ENCODE results near the gene MYOM3.
A peak's percentile ranks its signal among the peaks of the same experiment; 100 is the strongest.
"Not testable (repeated sequence)": the region's sequence is repeated elsewhere in the genome, so short reads cannot be mapped to it uniquely, and the experiment has no call there.

Gene MYOM3

GRCh38 chr1:24018611-24019580 lies 93.0 kb downstream of the MYOM3 start:
- TF ChIP-seq CTCF (IDR thresholded peaks at IDR 0.05) (no peak), ZFX (IDR thresholded peaks at IDR 0.05; ENCODE audit: borderline replicate concordance) (no peak)
- H3K27ac ChIP-seq: peak overlapping the region; percentile 96

- peak overlapping the region; percentile 40 for H3K27ac ChIP-seq
- no peak for TF ChIP-seq CTCF (IDR thresholded peaks at IDR 0.05)
- no peak for TF ChIP-seq ZFX (IDR thresholded peaks at IDR 0.05; ENCODE audit: borderline replicate concordance)
These were observed 96.4 kb downstream of the MYOM3 start for GRCh38 chr1:24015221-24016210.

- not testable (repeated sequence) for H3K27ac ChIP-seq
These were observed 99.1 kb downstream of the MYOM3 start for GRCh38 chr1:24012878-24013277.

- TF ChIP-seq ZFX (IDR thresholded peaks at IDR 0.05; ENCODE audit: borderline replicate concordance): no peak
- no peak for TF ChIP-seq CTCF (IDR thresholded peaks at IDR 0.05)
These were observed 101.3 kb downstream of the MYOM3 start for GRCh38 chr1:24010650-24011049.

GRCh38 chr1:24009406-24009805 lies 102.5 kb downstream of the MYOM3 start:
- TF ChIP-seq CTCF (IDR thresholded peaks at IDR 0.05): no peak
- no peak for TF ChIP-seq ZFX (IDR thresholded peaks at IDR 0.05; ENCODE audit: borderline replicate concordance)
- no peak overlapping the region for H3K27ac ChIP-seq

More at GRCh38 chr1:24010650-24011049, 101.3 kb downstream of the MYOM3 start:
- no peak overlapping the region for H3K27ac ChIP-seq

GRCh38 chr1:24008574-24009184 lies 103.3 kb downstream of the MYOM3 start:
- not testable (repeated sequence) for H3K27ac ChIP-seq

GRCh38 chr1:24007079-24007478 lies 104.9 kb downstream of the MYOM3 start:
- TF ChIP-seq ZFX (IDR thresholded peaks at IDR 0.05; ENCODE audit: borderline replicate concordance): no peak
- TF ChIP-seq CTCF (IDR thresholded peaks at IDR 0.05): no peak
- no peak overlapping the region for H3K27ac ChIP-seq
